HG02588 (cell line): ENCODE measurements around the gene FAM3B.

Experiments
- ATAC-seq: cut with Tn5 transposase; IDR thresholded peaks from one replicate; pipeline ENCODE4 v1.9.1; 2021; ENCODE audit warnings: mild to moderate bottlenecking, moderate library complexity; ENCODE audit not compliant: unreplicated experiment

Gene FAM3B

DNA sequence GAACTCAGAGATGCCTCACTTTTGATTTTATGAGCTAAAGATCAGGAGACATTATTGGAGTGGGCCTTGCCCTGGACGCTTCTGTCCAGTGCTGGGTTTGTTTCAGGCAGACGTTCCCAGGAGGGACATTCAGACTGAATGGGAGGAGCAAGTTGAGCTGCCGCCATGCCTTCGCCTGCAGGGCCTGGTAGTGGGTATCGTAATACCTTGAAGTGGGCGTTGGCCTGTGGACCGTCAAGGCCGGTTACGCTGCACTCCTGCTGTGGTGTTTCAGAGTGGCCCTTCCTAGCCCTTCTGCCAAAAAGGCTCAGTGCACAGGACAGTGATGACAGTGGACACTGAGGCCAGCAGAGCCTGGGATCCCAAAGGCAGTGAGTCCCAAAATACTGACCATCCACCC is 1.6 kb downstream of the FAM3B start:
- no peak for ATAC-seq

DNA sequence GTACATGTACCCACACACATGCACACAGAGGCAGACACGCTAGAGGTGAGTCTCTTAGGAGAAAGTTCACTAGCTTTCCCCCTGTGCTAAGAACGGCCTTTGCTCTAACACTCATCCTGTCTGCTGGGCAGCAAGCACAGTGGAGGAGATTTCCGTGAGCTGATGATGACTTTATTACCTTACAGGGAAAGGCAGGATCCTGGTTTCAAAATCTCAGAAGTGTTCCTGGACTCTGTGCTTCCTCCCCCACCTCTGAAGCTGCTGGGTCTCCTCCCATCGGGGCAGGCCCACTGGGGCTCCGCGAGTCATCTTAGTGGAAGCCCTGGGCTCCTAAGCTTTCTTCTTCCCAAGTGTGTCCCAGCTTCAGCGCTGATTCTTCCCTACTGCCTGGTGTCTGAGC is 2.7 kb downstream of the FAM3B start:
- no peak for ATAC-seq

DNA sequence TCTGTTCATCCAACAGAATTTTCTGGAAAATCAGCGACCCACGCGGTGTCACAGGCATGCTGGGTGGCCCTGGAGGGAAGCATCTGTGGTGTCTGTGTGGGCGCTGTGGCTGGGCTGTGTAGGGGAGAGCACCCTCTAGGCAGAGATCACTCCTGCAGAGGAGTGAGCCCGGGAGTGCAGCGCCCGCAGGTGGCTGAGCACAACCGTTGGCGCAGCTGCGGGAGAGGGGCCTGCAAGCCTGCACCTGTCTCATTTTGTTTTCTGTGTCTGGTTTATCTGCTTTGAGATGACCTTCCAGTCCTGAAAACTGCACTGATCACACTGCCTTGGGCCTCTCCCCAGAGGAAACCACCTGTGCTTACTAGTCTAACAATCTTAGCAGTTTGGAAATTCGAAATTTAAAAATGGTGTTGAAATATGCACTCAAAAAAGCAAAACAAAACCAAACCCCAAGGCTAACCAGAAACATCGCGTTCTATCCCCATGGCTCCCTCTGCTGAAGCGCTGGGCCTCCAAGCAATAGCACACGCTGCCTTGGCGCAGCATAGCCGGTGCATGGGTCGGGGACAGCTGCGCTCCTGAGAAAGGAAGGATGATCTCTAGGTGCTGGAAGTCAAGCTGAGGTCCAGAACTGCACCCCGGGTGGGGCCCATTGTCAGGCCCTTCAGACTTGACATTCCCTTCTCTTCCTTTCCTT is 4.8 kb downstream of the FAM3B start:
- no peak for ATAC-seq

DNA sequence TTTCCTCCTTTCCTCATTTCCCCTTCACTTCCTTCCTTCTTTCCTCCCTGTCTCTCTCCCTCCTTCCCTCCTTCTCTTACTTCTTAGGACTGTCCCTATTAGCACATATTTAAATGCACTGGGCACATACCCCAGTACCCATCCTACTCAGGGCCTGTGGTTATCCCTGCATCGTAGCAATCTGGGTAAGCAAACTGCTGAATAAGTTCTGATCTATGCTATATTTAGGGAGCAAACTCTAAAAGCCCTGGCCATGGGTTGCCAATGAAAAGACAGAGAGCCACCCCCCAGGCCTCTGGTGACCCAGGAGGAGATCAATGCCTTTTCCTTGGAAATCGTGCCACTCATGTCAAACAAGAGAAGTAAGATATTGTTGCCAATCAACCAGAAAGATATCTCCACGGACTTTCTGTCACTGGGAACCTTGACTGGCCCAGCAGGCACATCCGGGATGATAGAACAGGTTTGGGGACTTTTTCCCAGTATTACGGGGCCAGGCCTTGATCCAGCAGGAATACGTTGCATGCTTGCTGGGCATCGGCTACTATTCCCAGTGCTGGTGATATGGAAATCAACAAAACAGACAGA is 5.4 kb downstream of the FAM3B start:
- ATAC-seq, result no peak

DNA sequence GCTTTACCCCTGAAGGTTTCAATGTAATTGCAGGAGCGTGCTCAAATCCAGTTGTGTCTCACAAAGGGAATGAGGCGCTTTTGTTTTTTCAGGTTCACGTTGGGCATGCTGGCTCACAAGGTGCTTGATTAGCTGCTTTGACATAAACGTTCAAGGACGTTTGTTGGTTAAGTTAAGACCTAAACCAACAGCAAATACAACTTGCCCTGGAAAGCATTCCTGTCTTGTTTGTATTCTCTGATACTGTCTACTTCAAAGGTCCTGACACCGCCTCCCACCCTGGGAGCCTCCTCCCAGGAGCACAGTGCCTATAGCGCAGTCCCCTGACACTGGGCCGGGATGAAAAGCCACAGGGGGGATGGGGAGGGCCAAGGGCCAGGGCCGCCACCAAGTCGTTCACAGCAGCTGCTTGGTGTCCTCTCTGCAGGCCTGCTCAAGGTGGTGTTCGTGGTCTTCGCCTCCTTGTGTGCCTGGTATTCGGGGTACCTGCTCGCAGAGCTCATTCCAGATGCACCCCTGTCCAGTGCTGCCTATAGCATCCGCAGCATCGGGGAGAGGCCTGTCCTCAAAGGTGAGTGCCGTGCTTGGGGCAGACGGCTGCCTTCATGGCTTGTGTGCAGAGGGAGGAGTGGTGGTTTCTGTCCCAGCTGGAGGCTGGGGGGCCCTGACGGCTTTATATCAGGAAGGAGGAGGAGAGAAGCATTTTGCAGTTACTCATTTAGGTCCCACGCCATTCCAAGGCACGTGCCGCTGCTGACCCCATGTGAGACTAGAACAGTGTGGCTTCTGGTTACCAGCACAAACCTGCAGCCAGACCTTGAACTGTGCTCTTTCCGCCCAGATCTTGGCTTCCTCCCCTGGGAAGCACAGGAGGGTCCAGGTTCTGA is 6.1 kb downstream of the FAM3B start:
- ATAC-seq, result no peak

DNA sequence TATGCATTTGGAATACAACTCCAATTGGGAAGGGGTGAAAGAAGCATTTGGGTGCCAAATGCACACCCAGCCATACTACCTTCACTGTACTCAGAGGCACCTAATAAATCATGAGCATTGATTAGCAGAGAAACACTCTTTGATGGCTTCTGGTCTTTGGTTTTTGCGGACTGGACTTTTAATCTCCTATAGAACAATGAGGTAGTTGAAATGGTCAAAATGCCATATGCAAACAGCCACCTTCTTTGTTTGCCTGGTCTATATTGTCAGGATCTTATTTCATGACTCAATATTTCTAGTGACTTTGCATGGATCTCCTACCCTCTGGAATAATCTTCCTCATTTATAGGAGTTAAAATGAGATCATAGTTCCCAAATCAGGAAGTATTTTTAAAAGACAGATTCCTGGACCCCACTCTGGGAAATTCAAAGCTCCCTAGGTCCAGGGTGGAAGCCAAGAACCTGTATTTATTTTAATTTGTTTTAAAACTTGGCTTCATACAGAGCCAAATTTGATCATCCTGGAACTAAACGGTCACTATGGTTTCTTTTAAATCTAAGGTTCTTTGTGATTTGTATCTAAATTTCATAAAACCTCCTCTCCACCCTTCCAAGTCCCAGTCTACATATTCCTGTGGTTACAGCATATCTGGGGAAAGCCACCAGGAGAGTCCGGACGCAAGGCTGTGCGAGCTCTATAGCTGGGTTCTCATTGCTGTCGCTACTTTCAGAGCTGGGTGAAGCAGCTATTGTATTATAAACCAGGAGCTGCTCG is 8.7 kb downstream of the FAM3B start:
- ATAC-seq, result no peak

DNA sequence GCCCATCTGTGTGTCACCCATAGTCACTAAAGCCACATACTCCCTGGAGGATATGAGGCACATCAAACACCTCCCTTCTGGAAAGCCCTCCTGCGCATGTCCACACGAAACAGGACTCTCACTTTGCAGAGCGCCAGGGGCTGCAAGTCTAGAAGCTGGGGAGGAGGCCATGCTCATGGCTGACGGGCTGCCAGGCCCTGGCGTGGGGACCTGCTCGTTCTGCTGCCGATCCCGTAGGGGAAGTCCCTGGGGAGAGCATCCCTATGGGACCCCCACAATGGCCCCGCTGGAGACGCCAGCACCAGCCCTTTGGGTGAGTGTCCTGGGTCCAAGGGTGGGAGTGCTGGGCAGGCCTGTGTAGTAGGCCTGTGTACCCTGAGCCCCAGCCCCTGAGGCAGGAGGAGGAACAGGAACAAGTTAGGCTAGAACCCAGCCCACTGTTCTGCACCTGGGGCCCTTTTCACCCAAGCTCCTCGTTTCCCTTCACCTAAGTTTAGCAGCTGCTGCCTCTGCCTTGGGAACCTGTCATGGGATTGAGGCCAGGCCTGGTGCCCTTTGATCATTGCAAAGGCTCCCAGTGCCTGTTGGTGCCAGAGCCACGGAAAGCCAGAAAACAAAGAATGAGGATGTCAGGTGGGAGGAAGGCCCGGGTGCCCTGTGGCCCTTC is 9.9 kb downstream of the FAM3B start:
- no peak for ATAC-seq

DNA sequence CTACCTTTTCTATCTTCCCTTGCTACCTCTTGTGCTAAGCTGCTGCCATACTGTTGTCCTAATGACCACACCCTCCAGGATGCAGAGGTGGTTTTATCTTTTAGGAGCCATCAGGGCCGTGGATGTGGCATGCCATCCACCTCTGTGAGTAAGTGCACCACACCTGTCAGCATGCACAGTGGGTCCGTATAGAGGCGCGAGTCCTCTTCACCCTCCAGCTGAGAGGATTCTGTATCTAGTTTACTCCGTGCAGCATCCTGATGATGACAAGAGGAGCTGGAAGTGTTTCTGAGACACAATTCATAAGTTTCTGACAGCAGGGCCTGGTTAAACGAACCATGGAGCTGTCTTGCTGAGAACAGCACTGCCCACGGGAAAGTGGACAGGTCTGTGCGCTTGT is 11.2 kb downstream of the FAM3B start:
- no peak for ATAC-seq

DNA sequence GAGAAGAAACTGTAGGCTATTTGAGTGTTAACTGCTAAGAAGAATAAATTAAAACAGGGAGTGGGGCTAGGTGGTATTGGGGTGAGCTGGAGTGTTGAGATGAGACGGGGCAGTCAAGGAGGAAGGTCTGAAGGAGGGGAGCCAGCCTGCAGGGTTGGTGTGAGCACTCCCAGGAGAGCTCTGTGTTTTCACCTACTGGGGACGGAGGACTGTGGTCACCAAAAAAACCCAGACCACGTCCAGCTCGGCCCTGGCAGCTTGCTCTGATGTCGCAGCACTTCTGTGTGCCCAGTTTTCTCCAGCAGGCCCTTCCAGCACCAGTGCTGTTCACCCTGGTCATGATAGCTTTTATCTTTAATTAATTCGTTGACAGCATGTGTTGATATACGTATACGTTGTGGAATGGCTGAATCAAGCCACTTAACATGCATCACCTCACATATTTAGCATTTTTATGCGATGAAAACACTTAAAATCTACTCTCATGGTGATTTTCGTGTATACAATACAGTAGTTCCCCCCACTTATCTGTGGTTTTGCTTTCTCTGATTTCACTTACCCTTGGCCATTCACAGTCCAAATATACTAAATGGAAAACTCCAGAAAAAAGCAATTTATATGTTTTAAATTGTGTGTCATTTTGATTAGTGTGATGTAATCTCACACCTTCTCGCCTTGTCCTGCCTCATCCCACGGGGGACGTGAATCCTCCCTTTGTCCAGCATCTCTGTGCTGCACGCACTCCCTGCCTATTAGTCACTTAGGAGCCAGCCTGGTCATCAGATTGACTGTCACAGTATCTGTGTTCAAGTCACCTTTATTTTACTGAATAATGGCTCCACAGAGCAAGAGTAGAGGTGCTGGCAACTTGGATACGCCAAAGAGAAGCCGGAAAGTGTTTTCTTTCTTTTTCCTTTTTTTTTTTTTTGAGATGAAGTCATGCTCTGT is 12.3 kb downstream of the FAM3B start:
- ATAC-seq, result no peak

DNA sequence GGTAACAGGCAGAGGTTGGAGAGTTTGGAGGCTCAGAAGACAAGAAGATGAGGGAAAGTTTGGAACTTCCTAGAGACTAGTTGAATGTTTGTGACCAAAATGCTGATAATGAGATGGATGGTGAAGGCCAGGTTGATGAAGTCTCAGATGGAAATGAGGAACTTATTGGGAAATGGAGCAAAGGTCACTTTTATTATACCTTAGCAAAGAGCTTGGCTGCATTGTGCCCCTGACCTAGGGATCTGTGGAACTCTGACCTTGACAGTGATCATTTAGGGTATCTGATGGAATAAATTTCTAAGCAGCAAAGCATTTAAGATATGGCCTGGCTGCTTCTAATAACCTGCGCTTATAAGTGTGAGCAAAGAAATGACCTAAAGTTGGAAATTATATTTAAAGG is 17.2 kb downstream of the FAM3B start:
- ATAC-seq, result no peak

DNA sequence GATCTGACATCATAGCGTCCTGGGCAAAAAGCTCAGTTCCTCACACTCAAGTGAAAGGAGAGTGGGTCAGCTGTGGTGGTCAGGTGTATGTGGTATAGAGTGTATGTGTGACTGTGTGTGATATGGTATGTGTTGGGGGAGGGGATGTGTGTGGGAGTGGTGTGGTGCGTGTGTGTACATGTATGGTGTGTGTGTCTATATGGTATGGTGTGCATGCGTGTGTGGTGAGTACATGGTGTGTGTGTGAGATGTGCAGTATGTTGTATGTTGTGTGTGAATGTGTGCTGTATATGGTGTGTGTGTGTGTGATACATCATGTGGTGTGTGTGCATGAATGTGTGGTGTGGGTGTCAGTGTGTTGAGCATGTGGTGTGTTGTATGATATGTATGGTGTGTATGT is 20.9 kb downstream of the FAM3B start:
- no peak for ATAC-seq

DNA sequence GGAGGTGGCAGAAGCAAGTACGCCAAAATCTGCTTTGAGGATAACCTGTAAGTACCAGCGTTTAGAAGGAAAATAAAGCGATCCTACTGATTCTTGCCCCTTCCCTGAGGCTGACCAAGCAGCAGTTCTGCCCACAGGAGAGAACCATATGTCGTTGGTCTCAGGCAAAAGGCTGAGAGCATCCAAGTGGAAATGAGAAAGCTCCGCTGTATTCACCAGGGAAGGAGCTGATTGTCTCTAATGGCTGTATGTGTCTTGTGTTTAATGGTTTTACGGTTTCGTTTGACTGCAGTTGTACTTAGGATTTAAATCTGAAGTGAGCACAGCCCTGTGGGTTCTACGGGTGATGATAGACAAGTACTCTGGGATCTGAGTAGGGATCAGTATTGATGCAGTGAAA is 21.9 kb downstream of the FAM3B start:
- ATAC-seq, result no peak

DNA sequence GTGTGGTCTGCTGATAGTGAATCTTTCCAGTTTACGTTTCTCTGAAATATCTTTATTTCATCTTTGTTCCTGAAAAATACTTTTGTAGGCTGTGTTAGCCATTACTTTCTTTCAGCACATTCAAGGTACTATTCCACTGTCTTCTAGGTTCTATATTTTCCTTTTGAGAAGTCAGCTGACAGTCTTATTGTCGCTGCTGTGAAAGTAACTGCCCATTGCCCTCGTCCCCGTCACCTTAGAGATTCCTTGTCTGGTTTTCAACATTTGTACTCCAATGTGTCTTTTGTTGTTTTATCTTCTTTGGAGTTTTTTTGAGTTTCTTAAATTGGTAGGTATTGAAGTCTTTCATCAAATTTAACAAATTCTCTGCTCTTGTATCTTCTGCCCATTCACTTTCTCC is 25.4 kb downstream of the FAM3B start:
- no peak for ATAC-seq

DNA sequence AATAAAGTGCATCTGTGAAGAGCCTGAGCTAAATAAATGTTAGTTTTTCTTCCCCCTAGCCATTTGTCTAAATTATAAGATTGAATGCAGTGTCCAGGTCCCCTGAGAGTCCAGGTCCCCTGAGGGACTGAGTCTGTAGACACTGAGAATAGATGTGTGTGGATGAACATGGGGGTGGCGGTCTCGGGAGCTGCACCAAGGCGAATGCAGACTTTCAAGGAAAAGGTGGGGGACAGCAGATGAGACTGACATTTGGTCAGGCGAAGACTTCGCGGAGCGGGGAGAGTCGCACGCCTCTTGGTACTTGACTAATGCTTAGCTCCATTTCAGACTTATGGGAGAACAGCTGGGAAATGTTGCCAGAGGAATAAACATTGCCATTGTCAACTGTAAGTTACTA is 27.5 kb downstream of the FAM3B start:
- no peak for ATAC-seq

DNA sequence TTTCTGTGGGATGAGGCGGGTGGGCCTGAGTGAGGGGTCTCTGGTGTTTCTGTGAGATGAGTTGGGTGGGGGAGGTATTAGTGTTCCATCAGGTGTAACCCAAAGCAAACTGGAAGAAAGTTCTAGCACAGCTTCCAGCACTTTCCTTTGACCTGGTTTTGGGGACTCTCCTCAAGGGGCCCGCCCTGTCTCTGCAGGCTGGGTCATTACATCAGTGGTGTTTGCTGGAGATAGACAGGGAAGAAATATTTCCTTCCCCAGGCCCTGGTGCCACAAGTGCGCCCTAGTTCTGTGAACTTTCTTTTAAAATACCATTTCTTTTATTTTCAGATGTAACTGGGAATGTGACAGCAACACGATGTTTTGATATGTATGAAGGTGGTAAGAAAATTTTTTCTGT is 28.8 kb downstream of the FAM3B start:
- no peak for ATAC-seq

DNA sequence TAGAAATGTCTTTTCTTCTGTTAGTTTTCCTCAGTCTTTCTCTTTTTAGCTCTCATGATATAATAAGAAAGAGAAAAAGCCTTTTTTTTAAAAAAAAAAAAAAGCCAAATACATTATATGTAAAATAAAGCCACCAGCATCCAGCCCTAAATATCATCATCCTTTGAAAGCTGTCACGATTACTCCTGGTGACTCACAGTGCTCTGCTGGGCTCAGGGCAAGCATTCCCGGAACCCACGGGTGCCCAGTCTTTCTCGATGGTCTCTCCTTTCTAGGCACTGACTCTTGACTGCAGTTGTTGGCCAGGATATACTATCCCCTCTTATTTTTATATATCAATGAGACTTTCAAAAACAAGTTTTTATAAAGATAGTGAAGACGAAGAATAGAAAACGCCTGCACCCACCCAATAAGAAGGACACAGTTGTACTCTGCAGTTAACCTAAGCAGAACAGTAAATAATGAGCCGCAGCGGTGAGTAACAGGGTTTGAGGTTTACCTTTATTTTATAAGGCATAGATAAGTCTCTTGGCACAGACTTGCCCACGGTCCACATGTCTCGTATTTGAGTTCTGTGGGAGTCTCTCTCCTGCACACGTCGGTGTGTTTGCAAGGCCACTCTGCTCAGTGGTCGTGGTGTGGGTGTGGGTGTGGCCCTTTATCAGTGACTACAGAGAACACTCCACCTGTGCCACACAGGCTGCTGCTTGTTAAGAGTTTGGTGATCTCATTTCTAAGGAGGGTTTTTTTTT is 29.5 kb downstream of the FAM3B start:
- no peak for ATAC-seq

DNA sequence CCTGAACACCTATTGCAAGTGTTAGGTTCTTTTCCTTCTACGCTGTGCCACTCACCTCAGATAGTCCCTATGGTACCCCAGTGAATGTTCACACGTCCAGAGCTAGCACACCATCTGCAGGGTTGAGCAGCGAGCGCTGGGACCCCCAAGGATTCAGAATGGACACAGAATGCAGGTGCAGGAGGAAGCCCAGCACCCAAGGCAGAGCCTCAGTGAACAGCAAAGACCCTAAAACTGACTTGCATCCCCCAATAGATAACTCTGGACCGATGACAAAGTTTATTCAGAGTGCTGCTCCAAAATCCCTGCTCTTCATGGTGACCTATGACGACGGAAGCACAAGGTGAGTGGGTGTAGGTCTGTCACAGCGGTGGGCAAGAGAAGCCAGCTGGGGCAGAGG is 30.2 kb downstream of the FAM3B start:
- ATAC-seq, result no peak

DNA sequence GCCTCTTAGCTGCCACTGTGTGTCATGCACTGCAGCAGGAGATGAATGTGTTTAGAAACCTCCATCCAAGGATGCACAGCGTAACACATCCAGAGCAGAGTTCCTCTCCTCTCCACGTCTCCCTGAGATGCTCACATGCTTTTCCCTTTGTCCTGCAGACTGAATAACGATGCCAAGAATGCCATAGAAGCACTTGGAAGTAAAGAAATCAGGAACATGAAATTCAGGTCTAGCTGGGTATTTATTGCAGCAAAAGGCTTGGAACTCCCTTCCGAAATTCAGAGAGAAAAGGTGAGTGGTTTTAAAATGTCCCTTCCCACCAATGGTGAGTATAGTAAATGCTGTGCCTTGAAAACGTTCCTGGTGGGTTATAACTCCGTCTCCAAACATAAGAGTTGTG is 31.8 kb downstream of the FAM3B start:
- ATAC-seq, result no peak

DNA sequence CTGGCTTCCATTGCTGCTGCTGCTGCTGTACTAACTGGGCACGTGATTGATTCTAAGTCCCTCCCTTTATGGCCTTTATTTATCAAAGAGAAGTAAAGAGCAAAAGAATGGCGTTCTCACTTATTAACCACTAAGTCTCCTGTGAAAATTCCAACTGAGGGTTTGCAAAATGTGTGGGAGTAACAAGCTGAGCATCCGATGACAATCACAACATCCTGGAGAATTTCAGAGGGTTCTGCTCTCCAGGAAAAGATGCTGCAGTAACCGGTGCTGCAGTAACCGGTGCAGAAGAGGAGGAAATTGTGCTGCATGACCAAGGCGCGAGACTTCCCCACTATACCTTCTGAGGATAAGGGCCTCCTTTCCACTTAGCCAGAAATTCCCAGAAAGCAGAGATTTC is 32.5 kb downstream of the FAM3B start:
- ATAC-seq, result no peak
